GM21515 (cell line): ENCODE results near the gene RPRD1B.
"Not testable (repeated sequence)": the region's sequence is repeated elsewhere in the genome, so short reads cannot be mapped to it uniquely, and the experiment has no call there.

Experiments
- ATAC-seq: cut with Tn5 transposase; IDR thresholded peaks from one replicate; pipeline ENCODE4 v1.9.1; 2021; ENCODE audit not compliant: unreplicated experiment

Gene RPRD1B

GRCh38 chr20:38000293-38000692 is 33.3 kb upstream of the RPRD1B start:
- no peak for ATAC-seq

DNA sequence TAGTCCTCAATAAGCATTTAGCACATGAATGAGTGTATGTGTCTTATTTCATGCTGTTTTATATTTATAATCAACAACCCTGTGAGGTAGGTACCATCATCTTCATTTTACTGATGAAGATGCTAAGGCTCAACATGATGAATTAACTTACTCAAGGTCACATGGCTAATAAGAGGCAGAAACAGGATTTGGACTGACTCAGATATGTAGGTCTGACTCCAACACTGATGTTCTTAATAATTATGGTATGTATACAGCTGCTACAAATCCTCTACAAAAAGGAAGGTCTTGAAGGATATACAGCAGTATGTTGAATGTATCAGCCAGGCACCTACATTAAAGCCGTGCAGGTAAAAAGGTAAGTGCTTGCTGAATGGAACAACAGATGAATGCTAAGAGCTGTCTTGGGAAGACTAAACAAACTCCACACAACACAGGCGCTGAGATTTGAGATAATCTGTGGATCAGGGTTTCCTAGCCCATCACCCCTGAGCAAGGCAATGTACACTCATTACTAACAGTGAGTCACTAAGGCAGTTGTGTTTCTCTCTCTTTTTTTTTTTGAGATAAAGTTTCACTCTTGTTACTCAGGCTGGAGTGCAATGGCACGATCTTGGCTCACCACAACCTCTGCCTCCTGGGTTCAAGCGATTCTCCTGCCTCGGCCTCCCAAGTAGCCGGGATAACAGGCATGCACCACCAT is 32.2 kb upstream of the RPRD1B start:
- no peak for ATAC-seq

- ATAC-seq, result no peak
Measured at GRCh38 chr20:38001981-38002380, 31.6 kb upstream of the RPRD1B start.

DNA sequence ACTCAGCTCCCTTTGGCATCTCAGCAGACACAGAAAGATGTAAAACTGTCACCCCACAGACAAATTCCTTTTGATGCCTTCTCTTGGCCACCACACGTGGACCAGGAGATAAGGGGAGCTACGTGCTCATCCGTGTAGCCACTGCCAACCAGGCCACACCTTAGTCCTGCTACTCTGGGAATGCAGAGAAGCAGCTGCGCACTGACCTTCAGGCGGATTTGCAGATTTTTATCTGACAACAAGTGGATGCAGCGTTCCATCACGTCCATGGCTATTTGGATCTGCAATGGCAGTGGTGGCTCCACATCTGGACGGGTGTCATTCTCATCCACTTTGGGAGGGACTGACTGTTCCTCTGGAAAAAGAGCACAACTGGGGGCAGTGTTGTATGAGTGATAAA is 31.1 kb upstream of the RPRD1B start:
- ATAC-seq, result no peak

- no peak for ATAC-seq
Measured at GRCh38 chr20:38004416-38004815, 29.1 kb upstream of the RPRD1B start.

- no peak for ATAC-seq
Measured at GRCh38 chr20:38005903-38006302, 27.6 kb upstream of the RPRD1B start.

- ATAC-seq, result no peak
Measured at GRCh38 chr20:38007526-38007925, 26.0 kb upstream of the RPRD1B start.

DNA sequence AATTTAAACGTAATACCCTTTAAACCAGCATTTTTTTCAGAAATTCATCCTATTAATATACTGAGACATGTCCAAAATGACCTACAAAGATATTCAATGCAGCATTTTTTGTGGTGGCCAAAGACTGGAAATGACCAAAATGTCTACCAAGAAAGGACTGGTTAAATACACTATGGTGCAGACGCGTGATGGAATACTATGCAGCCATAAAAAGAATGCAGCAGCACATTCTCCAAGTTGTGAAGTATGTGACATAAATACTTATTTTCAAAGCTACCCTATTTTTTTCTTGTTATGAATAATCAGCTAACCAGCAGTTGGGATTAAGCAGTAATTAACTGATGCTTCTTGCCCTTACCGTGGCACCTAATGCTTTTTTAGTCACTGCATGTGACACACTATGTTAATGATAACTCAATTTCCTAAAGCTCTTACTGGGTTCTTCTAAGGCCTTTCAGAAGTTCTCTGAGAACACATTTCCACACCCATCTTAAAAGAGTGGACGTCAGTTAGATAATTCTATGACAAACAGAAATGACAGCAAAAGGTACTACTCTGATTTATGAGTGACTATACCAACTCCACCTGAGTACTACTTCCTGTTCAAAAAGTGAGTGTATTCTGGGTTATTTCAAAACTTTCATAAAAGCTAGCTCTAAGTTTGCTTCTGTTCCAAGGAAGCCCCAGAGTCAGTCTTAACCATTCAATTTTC is 25.2 kb upstream of the RPRD1B start:
- ATAC-seq, result no peak

- ATAC-seq, result not testable (repeated sequence)
Measured at GRCh38 chr20:38009416-38009815, 24.1 kb upstream of the RPRD1B start.

DNA sequence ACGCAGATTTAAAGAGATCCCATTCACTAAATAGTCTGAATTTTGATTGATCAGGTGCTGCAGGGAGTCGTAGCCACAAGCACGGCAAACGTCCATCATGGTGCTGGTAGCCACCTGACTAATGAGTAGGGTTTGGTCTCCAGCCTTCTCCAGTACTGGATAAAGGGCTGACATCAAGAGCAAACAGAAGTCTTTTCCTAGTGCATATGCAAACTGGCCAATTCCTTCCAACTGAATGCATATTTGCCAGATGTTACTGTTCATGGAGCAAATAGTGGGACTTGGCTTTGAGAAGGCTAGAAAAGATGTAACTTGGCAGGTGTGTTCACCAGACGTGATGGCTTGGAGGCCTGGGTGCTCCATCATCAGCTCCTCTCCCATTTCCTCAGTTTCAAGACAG is 21.9 kb upstream of the RPRD1B start:
- no peak for ATAC-seq

DNA sequence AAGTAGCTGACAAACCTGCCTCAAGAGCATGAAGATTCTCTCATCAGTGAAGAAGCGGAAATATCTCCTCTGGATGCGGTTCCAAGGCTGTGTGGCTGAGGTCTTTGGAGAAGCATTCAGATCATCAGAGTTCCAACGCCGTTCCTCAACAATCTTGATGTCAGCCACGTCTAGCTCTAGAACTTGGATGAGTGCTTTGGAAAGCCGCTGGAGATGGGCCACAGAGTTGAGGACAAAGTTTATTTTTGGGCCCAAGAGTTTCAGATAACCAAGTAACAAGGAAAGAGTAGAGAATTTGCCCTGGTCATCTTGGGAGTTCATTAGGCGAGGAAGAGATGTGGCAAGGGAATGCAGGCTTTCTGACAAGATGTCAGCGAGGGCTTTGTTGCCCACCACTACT is 21.2 kb upstream of the RPRD1B start:
- ATAC-seq, result no peak

GRCh38 chr20:38013887-38014286 is 19.7 kb upstream of the RPRD1B start:
- no peak for ATAC-seq

- no peak for ATAC-seq
Measured at GRCh38 chr20:38017959-38018358, 15.6 kb upstream of the RPRD1B start.

GRCh38 chr20:38018385-38018784 is 15.2 kb upstream of the RPRD1B start:
- ATAC-seq, result no peak

DNA sequence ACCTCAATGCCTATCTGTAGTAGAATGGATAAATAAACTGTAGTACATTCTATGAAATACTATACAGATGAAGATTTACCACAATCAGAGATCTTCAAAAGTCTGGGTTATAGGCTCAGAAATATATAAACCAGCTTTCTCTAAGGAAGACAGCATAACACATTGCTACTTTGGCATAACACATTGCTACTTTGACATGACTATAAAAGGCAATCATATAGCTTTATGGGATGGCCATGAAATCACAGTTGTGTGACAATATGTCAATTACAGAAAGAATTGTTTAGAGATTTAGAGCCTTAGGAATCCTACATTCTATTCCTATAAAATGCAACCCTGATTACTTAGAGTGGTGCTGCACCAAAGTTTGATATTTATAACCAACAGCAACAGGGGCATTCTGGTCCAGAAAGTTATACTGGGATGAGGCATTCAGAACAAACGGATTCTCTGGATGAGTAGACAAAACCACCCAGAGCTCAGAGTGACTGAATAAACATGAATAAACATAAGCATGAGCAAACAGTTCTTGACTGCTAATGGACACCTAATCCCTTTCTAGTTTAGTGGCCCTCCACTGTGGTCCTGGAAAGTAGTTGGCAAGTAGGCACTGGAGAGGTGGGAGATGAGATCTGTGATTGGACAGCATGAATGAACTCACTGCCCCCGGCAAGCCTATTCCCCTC is 12.3 kb upstream of the RPRD1B start:
- ATAC-seq, result no peak

DNA sequence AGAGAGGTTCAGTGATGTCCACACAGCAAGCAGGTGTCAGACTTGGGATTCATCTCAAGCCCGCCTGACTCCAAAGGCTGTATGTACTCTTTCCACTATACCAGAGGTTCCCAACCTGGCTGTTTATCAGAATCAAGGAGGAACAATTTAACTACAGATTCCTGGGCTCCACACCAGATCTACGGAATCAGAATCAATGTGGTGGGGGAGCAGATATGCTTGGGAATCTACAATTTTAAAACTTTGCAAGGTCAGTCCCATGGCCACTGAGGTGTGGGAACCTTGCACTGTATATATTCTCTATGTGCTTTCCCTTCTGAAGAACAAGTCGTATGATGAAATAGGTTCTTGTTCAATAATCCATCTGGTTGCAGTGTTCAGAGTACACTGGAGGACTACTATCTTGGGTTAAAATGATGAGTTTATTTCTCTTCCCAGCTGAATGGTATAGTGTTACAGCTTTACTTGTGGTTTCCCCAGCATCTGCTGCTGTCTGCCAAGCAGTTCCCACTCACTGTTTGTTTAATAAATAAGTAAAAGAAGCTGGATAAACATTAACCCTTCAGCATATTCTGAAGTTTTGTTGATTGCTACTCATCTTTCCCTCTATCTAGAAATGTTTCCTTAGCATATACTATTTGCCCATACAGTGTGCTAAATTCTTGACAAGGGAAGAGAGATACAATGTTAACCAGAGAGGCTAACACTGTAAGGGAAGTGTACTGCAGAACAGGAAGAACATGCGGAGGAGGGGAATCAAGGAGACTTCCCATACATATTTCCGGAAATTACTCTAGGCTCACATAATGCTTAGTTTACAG is 10.2 kb upstream of the RPRD1B start:
- ATAC-seq, result no peak

- ATAC-seq, result no peak
Measured at GRCh38 chr20:38024496-38024895, 9.1 kb upstream of the RPRD1B start.

DNA sequence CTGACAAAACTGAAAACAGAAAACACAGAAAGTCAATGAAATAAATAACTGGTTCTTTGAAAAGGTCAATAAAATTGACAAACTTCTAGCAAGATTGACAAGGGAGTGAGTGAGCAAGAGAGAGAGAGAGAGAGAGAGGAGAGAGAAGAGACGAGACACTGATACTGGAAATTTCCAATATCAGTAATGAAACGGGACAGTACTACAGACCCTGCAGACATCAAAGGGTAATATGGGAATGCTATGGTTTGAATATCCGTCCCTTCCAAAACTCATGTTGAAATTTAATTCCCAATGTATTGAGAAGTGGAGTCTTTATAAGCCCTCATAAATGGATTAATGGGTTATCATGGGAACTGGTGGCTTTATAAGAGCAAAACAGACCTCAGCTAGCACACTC is 4.1 kb upstream of the RPRD1B start:
- ATAC-seq, result no peak

DNA sequence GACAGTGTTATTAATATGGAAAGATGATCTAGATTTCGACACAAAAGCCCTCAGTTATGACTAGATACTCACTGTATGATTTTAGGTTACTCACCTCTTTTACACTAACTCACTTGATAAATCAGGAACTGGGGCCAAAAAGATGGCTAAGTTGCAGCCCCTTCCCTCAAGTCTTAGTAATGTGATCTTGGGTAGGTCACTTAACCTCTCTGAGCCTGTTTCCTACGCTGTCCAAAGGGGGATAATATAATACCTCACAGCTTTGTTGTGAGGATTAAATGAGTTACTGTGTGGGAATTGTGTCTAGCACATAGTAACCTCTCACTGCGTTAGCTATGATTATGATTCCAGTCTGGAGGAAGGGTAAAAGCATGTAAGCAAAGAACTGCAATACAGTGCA is 1.6 kb upstream of the RPRD1B start:
- ATAC-seq, result no peak

DNA sequence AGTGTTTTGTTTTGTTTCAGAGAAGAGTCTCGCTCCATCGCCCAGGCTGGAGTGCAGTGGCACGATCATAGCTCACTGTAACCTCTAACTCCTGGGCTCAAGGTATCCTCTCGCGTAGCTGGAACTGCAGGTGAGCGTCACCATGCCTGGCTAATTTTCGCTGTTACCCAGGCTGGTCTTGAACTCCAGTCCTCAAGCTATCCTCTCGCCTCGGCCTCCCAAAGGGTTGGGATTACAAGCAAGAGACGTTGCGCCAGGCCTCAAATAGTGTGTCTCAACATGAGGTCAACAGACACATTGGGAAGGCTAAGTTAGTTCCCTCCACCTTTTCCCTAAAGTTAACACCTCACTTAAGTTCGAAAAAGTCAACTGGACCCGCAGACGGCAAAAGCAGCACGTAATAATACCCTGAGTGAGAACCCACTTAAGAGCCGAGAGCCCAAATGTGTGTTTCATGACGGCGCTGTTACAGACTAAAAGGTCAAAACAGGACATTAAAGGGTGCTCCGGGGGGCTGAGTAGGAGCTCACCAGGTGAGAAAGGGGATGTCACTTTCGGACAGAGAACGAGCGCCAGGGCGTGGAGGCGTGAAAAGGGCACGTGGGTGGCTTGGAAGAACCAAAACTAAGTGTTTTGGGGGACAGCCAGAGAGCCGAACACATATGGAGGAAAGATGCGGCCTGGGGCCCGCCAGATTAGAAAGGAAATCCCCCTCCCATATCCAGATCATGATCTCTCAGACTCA is 789 bp upstream of the RPRD1B start:
- peak; percentile 42 for ATAC-seq
